ENCODE results near the gene TRIM45. TPM values are rescaled to one million over a fixed set of nuclear protein-coding genes. Genes with fewer than 3 reads are reported as not detected.

Gene TRIM45, protein sequence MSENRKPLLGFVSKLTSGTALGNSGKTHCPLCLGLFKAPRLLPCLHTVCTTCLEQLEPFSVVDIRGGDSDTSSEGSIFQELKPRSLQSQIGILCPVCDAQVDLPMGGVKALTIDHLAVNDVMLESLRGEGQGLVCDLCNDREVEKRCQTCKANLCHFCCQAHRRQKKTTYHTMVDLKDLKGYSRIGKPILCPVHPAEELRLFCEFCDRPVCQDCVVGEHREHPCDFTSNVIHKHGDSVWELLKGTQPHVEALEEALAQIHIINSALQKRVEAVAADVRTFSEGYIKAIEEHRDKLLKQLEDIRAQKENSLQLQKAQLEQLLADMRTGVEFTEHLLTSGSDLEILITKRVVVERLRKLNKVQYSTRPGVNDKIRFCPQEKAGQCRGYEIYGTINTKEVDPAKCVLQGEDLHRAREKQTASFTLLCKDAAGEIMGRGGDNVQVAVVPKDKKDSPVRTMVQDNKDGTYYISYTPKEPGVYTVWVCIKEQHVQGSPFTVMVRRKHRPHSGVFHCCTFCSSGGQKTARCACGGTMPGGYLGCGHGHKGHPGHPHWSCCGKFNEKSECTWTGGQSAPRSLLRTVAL
- polyA plus RNA-seq (2012; ENCODE audit: insufficient read depth, insufficient read length, low read depth) = 4.5 TPM

DNA sequence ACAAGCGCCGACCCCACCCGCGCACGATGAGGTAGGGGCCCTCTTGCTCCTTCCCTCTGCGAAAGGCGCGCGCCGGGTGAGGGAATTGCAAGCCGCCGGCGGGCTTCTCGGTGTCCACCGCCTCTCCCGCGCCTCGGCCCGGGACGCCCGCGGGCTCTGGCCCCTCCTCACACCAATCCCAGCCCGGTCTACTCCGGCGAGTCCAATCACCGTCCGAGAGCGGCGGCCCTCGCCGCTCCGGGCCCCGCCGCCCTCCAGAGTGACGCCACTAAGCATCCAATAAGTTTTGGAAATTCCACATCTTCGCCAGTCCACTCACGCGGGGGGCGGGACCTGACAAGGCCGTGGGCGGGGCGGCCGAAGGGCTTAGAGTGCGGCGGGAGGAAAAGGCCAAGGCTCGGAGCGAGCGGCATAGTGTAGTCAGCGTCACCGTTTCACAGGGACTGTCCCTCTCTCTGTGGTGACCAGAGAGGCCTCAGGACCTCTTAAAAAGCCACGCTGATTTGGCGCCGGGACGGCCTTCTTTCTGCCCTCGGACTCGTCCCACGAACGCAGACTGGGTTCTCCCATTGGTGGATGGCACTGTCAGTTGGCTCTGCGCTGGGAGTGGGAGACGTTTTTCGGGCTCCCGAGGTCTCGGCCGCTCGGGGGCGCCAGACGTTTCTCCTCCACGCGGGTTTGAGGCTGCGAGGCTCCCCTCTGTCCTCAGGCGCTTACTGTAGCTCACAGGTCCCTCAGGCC is at the start of gene TRIM45:
TRIM45 (minus strand) TSS at position 161 of the 741 bp plus-strand sequence. CDS start 548 bp downstream, outside the sequence.
- TF ChIP-seq, protein P1, sequence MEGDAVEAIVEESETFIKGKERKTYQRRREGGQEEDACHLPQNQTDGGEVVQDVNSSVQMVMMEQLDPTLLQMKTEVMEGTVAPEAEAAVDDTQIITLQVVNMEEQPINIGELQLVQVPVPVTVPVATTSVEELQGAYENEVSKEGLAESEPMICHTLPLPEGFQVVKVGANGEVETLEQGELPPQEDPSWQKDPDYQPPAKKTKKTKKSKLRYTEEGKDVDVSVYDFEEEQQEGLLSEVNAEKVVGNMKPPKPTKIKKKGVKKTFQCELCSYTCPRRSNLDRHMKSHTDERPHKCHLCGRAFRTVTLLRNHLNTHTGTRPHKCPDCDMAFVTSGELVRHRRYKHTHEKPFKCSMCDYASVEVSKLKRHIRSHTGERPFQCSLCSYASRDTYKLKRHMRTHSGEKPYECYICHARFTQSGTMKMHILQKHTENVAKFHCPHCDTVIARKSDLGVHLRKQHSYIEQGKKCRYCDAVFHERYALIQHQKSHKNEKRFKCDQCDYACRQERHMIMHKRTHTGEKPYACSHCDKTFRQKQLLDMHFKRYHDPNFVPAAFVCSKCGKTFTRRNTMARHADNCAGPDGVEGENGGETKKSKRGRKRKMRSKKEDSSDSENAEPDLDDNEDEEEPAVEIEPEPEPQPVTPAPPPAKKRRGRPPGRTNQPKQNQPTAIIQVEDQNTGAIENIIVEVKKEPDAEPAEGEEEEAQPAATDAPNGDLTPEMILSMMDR (IDR thresholded peaks at IDR 0.05; ENCODE audit: low read depth, low read length) = peak; percentile 80
- no peaks in the 10 kb centered on the region for H3K27me3 ChIP-seq
- no peaks in the 10 kb centered on the region for H3K36me3 ChIP-seq
- DNase-seq = peak; percentile 97
- peak within 1 kb of the TSS; percentile 86 for H3K4me3 ChIP-seq (ENCODE audit: low read depth, low read length)
- no peaks in the 10 kb centered on the region for H3K4me1 ChIP-seq
- H3K9me3 ChIP-seq = no peaks in the 10 kb centered on the region

DNA sequence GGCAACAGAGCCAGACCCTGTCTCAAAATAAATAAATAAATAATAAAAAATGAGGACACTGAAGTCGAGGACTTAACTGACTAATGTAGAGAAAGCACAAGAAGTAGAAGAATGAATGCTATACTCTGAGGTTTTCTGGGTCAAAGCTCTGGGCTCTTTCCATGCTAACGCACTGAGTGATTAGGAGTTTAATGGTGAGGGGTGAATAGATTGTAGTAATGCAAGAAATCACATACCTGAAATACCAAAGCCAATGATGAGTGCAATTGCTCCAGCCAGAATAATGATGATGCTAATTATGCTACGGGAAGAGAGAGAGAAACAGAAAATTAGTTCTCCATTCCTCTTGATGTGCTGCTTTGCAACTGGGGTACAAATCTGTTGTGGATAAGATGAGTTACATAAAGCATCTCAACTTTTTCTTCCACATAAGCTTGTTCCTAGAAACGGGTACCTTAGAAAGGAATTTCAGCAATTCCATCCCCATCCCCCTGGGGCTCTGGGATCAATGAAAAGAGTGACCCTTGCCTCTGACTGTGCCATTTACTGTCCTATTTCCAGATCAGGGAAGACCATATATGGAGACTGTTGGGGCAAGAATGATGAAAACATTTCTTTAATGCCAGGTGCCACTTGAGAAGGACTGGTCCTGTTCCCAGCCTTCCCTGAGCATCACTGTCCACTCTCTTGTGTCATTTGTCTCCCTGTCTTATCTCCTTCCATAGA is 48.5 kb upstream of the TRIM45 start:
- no peak overlapping the region for H3K4me3 ChIP-seq (ENCODE audit: low read depth, low read length)
- H3K27me3 ChIP-seq = no peaks in the 10 kb centered on the region
- TF ChIP-seq, protein P1 (IDR thresholded peaks at IDR 0.05; ENCODE audit: low read depth, low read length) = no peak
- H3K9me3 ChIP-seq = no peaks in the 10 kb centered on the region; the same call in 1 of the 2 replicates
- DNase-seq = no peak
- no peaks in the 10 kb centered on the region for H3K36me3 ChIP-seq
- no peaks in the 10 kb centered on the region; the same call in 1 of the 2 replicates for H3K4me1 ChIP-seq

DNA sequence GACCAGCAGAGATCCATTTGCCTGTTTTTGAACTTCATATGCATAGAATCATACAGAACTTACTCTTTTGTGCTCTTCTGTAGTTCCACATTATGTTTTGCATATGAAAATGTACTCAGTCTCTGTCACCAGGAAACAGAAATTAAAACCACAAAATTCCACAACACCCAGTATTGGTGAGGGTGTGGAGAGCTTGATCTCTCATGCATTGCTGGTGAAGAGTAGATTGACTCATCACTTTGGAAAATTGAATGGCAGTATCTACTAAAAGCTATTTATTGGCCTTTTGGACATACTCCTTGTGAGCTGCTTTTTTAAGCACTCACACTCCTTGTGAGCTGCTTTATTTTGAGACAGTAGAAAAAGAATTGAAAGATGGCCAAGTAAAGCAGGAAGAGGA is 45.9 kb upstream of the TRIM45 start:
- no peaks in the 10 kb centered on the region for H3K9me3 ChIP-seq
- H3K27me3 ChIP-seq = no peaks in the 10 kb centered on the region
- H3K36me3 ChIP-seq = no peaks in the 10 kb centered on the region
- DNase-seq = no peak
- TF ChIP-seq, protein P1 (IDR thresholded peaks at IDR 0.05; ENCODE audit: low read depth, low read length) = no peak
- H3K4me3 ChIP-seq (ENCODE audit: low read depth, low read length) = no peak overlapping the region
- no peaks in the 10 kb centered on the region for H3K4me1 ChIP-seq

DNA sequence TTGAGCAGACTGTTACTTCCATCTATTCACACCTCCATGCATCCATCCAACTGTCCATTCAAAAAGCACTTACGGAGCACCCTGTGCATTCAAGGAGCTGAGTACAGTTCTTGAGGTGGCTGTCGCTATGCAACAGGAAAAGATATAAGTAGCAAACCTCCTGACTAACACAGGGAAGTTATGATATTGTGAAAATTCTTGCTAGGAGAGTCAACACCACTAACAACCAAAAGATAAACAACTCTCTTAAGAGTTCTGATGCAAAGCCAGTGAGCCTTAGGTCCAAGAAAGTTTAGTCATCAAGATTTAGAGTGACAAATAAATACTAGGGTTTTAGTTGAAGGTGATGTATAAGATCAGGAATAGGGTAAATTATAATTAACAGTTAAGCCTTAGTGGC is 44.5 kb upstream of the TRIM45 start:
- Histone ChIP-seq H3K9me3 (no peaks in the 10 kb centered on the region), H3K4me3 (ENCODE audit: low read depth, low read length) (no peak overlapping the region), H3K4me1 (no peaks in the 10 kb centered on the region), H3K27me3 (no peaks in the 10 kb centered on the region), H3K36me3 (no peaks in the 10 kb centered on the region)
- TF ChIP-seq, protein P1 (IDR thresholded peaks at IDR 0.05; ENCODE audit: low read depth, low read length) = no peak
- DNase-seq = no peak

DNA sequence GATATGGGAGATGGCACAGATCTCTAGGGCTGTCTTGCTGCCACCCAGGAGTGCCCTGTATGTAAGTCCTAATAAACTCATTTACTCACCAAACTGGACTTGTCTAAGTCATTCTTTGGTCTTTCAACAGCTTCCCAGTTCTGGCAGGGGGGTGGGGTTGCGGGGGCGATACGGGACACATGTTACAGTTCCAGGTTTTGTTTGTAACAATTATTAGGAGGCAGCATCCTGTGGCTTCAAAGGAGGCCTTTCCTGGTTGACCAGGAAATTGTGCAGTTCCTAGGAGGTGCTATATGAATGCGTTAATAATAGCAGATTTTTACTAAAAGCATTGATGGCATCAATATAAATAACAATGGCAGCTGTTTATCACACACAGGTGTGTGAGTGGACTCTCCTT is 42.7 kb upstream of the TRIM45 start:
- Histone ChIP-seq H3K36me3 (no peaks in the 10 kb centered on the region), H3K9me3 (no peaks in the 10 kb centered on the region), H3K4me3 (ENCODE audit: low read depth, low read length) (no peak overlapping the region), H3K4me1 (no peaks in the 10 kb centered on the region), H3K27me3 (no peaks in the 10 kb centered on the region)
- no peak for DNase-seq
- TF ChIP-seq, protein P1 (IDR thresholded peaks at IDR 0.05; ENCODE audit: low read depth, low read length) = no peak

Measured in BE2C (cell line).